Stimulated activated CD4-positive, alpha-beta T cell treated with anti-CD3 and anti-CD28 coated beads, Interleukin-12 subunit alpha, Interleukin-12 subunit beta, amount 100 ng/mL, for 48 hours (primary cell): ENCODE measurements around the gene IFT74.
A peak's percentile ranks its signal among the peaks of the same experiment; 100 is the strongest.

ENCODE experiments used
- DNase-seq, 3 donors: peaks; one replicate each; pipeline ENCODE4 v3.0.0-alpha.2; 2020; ENCODE audit warnings: low read depth in 2 of 3, low spot score in 1 of 3

The IFT74 gene

GRCh38 chr9:26955921-26956859 is at the start of gene IFT74:
Gene IFT74 (plus strand): TSS chr9:26956412. CDS start chr9:26961968, 5,556 bp downstream.
- DNase-seq, result peak; percentile 87 to 89 (median 87)

GRCh38 chr9:26913138-26913668 is 43.0 kb upstream of the IFT74 start:
- DNase-seq, result no peak

- no peak for DNase-seq
Measured at GRCh38 chr9:26919698-26920097, 36.5 kb upstream of the IFT74 start.

GRCh38 chr9:26925609-26926008 is 30.6 kb upstream of the IFT74 start:
- no peak for DNase-seq

GRCh38 chr9:26928902-26929495 is 27.2 kb upstream of the IFT74 start:
- no peak for DNase-seq

- no peak for DNase-seq
Measured at GRCh38 chr9:26935847-26936246, 20.4 kb upstream of the IFT74 start.

- no peak for DNase-seq
Measured at GRCh38 chr9:26937816-26938371, 18.3 kb upstream of the IFT74 start.

- no peak for DNase-seq
Measured at GRCh38 chr9:26939955-26940711, 16.1 kb upstream of the IFT74 start.

GRCh38 chr9:26940779-26941178 is 15.4 kb upstream of the IFT74 start:
- DNase-seq, result no peak

- no peak for DNase-seq
Measured at GRCh38 chr9:26945591-26945990, 10.6 kb upstream of the IFT74 start.

GRCh38 chr9:26946753-26947727 is 9.2 kb upstream of the IFT74 start, which contains the start of gene PLAA:
Gene PLAA (minus strand): TSS chr9:26947242. CDS start chr9:26947045, 197 bp downstream.
- peak; percentile 69 to 82 (median 72) for DNase-seq

- peak in 2 of 3 donors; percentile 31 to 36 for DNase-seq
Measured at GRCh38 chr9:26947736-26948135, 8.5 kb upstream of the IFT74 start.

- no peak for DNase-seq
Measured at GRCh38 chr9:26949637-26950069, 6.6 kb upstream of the IFT74 start.

GRCh38 chr9:26950521-26950920 is 5.7 kb upstream of the IFT74 start:
- DNase-seq, result no peak

- no peak for DNase-seq
Measured at GRCh38 chr9:26951794-26952193, 4.4 kb upstream of the IFT74 start.

- DNase-seq, result no peak
Measured at GRCh38 chr9:26954050-26954508, 2.1 kb upstream of the IFT74 start.

GRCh38 chr9:26955222-26955903 is 849 bp upstream of the IFT74 start:
- no peak for DNase-seq

- no peak for DNase-seq
Measured at GRCh38 chr9:26956860-26957233, 635 bp downstream of the IFT74 start.

GRCh38 chr9:26971721-26972120 is 15.5 kb downstream of the IFT74 start:
- DNase-seq, result no peak
